Activated gamma-delta T cell treated with anti-CD3 and anti-CD28 coated beads, Interleukin-2, amount 50 U/mL, for 16 hours (primary cell): ENCODE measurements around the gene TTLL7.
"Not testable (repeated sequence)": the region's sequence is repeated elsewhere in the genome, so short reads cannot be mapped to it uniquely, and the experiment has no call there.

Experiments
- DNase-seq: peaks from one replicate; pipeline ENCODE4 v3.0.0-alpha.2; 2020; ENCODE audit warnings: low read depth

The TTLL7 gene

DNA sequence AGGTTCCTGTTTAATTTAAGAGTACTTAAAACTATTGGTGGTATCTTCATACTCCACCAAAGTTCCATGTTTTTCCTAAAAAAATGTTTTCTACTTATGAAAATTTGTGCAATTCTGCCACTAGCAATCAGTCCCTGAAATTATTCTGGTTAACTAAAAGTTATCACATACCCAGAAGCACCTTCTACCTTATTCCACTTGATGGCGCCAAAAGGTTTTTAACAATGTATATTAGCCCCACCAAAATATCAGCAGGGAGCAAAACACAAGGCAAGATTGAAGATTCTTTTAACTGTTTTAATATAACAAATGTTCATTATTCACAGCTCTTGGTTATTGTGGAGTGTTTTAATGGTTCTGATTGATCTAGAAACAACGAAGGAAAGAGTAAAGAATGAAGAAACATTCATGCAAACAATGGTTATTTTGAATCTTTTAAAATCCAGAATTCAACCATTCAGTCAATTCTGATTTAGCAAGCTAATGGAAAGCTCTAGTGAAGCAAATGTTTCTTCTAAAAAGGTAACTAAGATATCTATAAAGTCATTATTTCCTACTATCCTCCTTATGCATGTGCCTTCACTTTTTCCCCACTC lies 67.2 kb downstream of the TTLL7 start:
- DNase-seq = no peak

DNA sequence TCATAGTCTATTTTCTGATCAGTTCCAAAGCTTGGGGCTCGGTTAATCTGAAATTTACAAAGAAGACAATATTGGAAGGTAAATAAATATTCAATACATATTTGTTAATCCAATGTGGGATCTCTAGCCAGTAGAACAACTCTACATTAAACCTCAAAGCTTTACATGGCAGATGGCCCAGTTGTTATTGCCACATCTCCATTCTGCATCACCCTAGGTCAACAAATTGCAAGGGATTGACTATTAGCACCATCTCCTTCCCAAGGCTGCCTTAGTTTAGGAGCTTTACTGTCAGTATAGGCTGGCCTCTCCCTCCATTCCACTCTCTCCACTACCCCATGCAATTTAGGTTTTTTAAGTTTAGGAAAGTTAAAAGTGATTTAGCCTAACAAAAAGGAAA lies 69.7 kb downstream of the TTLL7 start:
- DNase-seq = no peak

DNA sequence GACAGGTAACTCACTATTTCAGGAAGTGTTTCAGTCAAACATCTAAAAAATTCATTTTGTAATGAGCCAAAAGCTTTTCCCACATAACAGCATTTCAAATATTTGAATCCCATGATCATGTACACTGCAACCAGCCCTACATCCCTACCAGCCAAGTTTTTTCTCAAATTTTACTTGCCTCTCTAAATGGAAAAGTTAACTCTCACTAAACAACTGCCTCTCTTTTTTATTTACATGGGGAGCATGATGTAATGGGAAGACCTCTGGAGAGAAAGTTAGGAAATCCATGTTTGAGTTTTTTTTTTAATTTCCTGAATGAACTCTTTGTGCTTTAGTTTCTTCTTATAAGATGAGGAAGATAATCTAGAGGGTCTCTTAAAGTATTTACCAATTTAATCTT lies 70.5 kb downstream of the TTLL7 start:
- DNase-seq = no peak

DNA sequence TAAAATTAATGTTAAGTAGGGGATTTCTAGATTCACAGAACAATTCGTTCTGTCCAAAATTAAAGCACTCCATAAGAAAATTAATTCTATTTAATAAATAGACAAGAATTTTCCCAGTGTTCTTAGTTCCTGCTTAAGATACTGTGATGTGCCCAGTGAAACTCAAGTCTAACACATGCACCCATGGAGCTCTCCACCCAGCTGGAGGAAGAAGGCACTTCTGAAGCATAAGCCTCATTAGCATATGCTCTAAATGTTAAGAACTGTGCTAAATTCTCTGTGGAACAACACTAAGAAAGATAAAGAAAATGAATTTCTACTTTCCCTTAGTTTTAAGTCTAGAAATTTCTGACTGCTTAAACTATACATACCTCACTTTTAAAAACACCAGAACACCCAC lies 71.2 kb downstream of the TTLL7 start:
- DNase-seq = no peak

DNA sequence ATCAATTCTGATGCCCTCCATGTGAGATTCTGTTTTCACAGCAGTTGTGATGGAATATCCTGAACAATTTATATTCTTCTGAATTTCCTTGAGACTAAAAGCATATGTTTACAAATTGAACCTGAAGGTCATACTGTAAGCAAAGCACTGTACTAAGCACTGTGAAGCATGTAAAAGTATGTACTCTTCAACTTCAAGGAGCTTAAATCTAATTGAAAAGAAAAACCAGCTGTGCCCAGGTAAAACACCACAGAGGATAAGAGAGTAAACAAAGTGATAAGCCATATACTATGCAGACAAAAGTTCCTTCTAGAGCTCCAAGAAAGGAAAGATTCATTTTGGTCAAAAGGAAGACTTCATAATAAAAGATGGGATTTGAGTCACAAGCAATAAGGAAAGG lies 71.9 kb downstream of the TTLL7 start:
- no peak for DNase-seq

DNA sequence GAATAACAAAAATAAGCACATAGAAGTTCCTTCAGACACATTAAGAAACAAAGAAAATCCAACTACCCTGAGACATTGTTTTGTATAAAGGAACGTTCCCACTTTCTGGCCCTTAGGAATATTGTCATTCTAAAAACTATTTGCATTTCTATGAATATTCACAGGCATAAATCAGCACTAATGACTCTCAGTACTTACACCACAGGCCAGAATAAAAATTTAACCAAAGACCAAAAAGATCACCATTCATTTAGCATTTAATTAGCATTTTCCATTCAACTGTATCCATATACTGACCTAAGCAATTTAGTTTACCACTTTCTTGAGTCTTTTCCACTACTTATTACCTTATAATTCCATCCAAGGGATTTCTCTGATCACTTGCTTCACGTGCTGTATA lies 75.4 kb downstream of the TTLL7 start:
- DNase-seq = no peak

DNA sequence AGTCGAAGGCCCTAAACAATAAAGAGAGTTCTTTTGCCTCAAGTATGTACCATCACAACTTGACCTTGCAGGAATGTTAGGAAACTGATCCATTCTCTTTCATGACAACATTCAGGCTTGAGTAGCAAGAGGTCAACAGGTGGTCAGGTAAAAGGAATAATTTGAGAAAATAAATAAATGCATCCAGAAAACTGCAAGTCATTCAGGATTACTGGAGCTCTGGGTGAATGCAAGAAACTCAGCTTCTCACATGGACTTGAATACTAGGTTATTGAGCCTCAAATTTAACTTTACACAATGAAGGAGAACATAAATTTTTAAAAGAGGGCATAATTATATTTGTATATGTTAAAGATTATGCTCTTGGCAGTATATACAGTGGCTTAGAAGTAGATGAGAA lies 76.5 kb downstream of the TTLL7 start:
- DNase-seq = no peak

DNA sequence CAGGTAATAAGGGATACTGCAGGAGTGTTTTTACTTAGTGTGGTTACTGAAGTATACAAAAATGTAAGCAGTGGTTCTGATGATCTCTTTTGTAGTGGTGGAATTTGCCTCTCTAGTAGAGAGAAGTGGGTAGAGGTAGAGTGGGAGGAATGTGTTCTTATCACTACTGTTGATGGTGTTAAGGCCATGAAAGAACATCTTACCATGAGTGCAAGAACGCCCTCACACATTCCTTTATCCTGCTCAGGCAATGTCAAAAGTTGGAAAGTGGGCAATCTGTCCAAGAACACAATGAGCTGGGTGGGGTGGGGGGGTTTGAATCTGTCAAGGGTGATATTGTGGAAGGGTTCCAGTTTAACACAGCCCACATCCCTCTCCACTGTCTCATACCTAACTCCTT lies 78.6 kb downstream of the TTLL7 start:
- DNase-seq = no peak

DNA sequence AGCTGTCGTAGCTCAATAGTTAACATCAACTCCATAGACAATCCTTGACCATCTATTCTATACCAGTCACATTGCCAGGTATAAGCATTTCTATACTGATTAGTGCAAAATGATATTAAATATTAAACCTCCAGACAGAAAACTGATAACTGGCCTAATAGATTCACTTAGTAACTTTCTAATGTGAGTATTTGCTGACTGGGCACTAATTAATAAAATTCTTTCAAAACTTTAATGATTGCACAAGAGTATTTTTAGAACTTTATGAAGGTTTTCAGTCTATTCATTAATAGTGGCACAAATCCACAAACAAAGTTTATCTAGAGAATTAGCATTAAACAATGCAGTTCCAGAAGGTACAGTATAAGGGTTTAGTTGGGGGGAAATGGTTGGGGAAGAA lies 79.1 kb downstream of the TTLL7 start:
- DNase-seq = no peak

DNA sequence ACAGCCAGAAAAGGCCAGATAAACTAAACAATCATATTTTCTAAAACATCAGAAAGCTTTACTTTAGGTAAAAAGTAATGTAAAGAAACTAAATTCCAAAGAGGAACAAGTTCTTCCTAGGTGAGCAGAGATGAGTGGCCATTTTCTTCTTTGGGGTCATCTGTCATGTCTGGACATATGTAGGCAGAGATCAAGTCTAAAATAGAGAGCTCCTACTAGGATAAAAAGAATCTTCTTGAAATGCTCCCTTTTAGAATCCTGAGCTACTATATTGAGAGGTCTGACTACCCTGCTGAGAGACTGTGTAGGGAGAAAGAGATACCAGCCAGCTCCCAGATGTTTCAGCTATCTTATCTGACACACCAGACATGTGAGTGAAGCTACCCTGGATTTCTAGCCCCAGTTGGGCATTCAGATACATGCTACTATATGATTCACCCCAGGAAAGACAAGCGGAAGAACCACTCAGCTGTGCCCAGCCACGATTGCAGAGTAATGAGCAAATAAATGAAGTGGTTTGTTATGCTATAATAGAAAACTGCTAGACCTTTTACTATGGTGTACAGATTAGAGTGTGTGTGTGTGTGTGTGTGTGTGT lies 80.1 kb downstream of the TTLL7 start:
- DNase-seq = no peak

DNA sequence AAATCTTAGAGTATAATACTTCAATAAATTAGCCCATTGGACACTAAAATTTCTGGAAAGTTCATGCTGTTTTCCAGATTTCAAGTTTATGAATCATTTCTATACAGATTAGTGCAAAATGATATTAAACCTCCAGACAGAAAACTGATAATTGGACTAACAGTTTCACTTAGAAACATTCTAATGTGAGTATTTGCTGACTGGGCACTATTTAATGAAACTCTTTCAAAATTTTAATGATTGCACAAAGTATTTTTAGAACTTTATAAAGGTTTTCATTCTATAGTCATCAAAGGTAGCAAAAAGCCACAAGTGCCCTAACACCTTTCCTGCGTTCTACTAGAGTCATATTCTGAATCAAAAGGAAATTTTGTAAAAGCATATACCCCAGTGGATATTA lies 81.0 kb downstream of the TTLL7 start:
- DNase-seq = no peak

DNA sequence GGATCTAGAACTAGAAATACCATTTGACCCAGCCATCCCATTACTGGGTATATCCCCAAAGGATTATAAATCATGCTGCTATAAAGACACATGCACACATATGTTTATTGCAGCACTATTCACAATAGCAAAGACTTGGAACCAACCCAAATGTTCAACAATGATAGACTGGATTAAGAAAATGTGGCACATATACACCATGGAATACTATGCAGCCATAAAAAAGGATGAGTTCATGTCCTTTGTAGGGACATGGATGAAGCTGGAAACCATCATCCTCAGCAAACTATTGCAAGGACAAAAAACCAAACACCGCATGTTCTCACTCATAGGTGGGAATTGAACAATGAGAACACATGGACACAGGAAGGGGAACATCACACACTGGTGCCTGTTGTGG lies 82.8 kb downstream of the TTLL7 start:
- DNase-seq = not testable (repeated sequence)

DNA sequence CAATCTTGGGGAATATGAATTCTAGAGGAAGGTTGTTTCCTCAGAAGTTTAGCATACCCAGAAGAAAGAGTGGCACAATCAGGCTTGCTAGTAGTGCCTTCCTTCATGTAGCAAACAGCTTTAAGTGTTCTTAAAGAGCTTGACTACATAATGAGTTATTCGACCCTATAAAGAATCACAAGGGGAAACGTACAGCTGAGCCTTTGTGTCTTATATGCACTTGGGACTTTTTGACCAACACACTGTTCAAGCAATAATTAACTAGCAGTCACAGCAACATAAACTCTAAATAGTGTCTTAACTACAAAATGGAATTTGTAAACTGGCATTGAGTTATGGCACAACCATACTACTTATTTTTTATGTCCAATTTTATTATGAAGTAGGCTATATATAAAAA lies 86.1 kb downstream of the TTLL7 start:
- no peak for DNase-seq

DNA sequence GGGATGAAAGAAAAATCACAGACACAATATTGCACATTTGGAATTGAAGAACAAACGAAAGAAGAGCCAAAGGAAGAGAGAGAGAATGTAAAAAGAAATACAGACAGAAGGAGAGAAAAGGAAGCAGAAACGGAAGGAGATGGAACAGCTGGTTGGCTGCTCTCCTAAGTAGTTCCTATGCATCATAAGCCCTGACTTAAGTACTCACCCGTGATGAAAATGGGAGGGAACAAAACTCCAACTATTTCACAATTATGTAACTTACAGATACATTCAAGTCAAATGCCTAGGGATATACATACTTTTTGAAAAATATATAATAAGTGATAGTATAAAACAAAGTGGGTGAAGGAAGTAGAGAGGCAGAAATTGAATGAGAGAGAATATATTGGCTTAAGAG lies 88.5 kb downstream of the TTLL7 start:
- no peak for DNase-seq

DNA sequence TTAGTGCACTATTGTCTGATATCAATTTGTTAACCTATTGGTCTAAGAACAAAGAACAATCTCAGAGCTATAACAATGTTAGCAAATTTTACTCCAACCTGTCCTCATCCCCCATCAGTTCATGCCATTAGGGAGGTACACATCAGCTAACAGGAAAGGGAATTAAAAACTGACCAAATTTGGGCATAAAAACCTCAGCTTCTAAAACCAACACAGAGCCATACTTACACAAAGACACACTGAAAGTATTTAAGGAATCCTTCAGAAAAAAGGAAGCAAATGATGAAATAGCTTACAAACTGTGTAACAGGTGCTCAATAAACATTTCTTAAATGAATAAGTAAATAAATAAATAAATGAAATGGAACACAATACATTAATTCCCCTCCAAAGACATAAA lies 89.2 kb downstream of the TTLL7 start:
- DNase-seq = no peak

DNA sequence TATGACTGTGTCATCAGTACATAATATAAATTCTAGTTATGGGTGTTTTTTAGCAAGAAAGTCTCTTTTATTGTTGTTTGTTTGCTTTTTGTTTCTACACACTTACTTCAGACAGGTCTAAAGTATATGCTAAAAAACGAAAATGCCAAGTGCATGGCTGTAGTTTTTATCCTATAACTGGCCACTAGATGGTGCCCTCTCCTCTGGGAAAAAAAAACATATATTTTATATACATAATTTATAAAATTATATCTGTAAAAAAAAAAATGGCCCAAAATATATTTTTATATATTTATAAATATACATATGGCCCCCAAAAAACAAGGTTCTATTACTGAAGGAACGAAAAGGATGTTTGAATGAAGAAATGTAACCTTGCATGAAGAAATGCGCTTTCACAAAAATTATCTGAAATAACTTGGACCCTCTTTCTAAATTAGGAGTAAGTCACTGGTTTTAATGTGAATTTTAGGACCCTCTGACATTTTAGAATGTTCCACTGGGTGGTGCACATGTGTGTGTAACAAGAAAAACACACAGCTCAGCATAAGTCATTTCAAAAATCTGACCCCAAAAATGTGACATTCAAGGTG lies 93.5 kb downstream of the TTLL7 start:
- peak; percentile 1 for DNase-seq

DNA sequence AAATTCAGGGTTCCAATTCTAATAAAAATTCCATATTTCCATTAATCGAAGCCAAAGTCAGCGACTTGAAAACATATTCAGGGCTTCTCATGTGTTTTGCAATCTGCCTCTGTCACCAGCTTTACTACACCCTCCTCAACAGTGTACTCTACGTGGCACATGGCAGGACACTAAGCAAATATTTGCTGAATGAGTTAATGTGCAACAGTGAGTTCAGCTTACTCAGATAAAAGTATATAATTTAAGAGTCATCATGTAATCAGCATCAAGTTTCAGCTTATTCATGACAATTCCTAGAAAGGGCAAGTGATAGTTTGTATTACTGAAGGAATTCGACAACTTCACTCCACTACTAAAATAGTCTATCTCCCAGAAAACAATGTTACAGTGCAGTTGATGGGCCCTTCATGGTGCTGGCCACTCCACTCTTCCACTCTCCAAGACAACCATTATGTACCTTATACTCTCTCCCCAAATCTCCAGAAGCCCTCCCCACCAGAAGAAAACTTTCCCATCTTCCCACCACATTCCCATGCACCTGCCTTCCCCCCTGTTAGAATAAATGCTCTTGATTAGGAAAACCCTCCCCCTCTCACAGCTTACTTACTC lies 97.3 kb downstream of the TTLL7 start:
- DNase-seq = no peak

DNA sequence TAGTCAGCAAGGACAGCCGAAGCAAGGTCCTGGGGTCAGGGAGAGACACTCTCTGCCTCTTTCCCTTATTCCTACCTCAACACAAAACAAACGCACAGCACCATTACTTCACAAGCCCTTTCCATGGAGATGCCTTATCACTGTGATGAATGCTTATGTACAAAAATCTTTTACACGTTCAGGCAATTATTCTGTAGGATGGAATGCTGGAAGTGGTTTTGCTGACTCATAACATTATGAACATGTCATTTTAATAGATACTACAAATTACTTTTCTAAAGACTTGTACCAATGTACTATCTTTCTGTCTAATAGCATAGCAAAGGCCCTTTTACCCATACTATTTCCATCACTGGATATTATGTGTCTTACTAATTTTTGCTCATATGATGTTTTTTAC lies 98.4 kb downstream of the TTLL7 start:
- no peak for DNase-seq

DNA sequence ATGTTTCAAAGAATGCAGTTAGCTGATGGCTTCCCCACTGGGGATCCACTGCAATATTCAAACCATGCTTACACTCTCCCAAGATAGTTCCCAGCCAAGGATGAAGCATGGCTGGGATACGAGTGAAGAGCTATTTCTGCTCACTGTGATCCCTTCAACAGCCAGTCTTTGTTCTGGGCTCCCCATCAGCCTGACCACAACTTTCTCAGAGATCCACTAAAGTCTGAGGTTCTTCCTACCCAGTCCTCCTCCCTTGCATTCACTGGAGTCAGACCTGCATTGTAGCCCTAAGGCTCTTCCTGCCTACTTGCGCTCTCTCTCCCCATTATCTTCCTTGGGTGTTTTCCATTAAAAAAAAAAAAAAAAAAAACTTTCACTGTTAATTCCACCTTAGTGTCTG lies 101.4 kb downstream of the TTLL7 start:
- DNase-seq = no peak

DNA sequence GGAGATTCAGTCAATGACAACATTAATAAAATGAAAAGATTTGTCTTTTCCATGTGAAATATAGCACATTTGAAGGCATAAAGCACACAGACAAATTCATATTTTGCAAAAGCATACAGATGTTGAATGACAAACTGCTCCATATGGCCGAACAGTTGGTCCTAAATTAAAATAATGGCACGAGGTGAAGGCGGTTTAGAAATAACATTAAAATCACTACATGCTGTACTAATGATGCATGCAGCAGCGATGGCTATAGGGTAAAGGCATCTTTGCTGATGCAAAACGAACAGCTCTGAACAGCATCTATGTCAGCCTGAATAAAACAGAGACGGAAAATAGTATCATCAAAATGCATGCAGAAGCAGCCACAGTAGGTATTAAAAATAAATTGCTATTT lies 102.6 kb downstream of the TTLL7 start:
- no peak for DNase-seq

DNA sequence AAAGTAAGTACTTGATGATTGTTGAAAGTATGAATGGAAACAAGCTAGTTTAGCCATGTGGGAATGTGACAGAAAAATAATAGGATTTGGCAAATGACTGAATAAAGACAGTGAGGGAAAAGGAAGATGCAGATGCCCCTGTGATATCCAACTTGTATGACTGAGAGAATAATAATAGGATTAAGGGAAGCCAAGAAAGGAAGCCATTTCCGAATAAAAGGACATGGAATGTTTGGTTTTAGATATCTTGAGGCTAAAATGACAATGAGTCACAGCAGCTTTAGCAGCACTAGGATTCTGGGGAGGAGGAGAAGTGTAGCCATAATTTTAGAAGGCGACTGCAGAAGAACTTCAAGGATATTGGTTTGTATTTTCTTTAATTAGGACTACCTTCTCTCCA lies 109.2 kb downstream of the TTLL7 start:
- no peak for DNase-seq

DNA sequence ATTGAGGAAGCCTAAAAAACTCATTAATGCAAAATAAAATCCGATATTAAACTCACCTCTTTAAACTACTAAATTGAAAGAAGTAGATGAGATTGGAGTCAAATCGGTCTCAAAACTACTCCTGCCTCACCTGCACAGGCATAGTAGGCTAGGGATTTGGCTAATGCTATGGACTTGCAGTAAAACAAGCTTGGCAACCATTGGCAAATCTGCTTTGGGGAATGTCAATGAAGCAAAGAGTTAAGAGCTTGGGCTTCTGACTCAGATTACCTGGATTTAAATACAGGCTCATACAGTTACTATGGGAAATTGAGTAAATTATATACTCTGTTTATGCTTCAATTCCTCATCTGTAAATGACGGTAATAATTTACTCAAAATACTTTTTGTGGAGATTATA lies 111.4 kb downstream of the TTLL7 start:
- DNase-seq = no peak

DNA sequence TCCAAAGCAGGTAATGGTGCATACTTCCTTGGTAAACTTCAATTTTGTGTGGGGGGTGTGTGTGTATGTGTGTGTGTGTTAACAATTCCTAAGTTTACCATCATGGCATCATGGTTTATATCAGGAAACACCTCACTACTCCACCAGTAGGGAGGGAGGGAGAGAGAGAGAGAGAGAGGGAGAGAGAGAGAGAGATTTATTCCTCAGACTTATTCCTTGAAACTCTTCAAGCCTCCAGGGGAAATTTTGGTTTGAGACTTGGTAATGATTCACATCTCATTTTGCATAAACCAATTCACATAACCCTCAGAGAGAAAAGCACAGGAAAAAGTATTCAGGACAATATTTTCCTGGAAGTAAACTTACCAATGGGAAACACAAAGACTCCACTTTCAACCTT lies 115.0 kb downstream of the TTLL7 start:
- DNase-seq = no peak

DNA sequence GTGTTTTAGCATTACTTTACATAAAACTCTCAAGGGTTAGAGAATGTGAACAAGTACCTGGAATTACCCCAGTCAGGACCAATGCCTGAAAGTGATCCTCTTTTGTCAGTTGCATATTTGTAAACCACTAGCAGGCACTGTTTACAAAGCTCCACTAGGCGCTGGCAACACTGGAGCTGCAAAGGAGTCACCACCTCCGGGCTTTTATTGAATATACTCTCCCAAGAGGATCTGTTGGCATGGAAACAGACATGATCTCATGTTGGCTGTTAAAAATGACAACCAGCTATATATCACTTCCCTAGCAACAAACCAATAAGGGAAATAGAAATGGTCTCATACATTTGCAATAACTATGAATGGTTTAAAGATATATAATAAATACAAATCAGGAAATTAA lies 116.0 kb downstream of the TTLL7 start:
- no peak for DNase-seq
